ENCODE measurements around the gene MUC4.
"Not testable (repeated sequence)": the region's sequence is repeated elsewhere in the genome, so short reads cannot be mapped to it uniquely, and the experiment has no call there.

Gene MUC4

GRCh38 chr3:195732940-195733339 lies 78.8 kb downstream of the MUC4 start:
- no peak overlapping the region for H3K4me3 ChIP-seq
- no peak overlapping the region for H3K27ac ChIP-seq
- no peak for TF ChIP-seq CTCF (IDR thresholded peaks at IDR 0.05)
- DNase-seq (ENCODE audit: low spot score) = no peak

GRCh38 chr3:195731356-195731905 lies 80.3 kb downstream of the MUC4 start:
- no peak for DNase-seq (ENCODE audit: low spot score)
- Histone ChIP-seq H3K27ac (no peak overlapping the region), H3K4me3 (no peak overlapping the region)
- no peak for TF ChIP-seq CTCF (IDR thresholded peaks at IDR 0.05)

- TF ChIP-seq CTCF (IDR thresholded peaks at IDR 0.05) = no peak
- Histone ChIP-seq H3K27ac (no peak overlapping the region), H3K4me3 (no peak overlapping the region)
- DNase-seq (ENCODE audit: low spot score) = no peak
These were observed 82.1 kb downstream of the MUC4 start for GRCh38 chr3:195729476-195730251.

GRCh38 chr3:195728789-195729188 lies 82.9 kb downstream of the MUC4 start:
- DNase-seq (ENCODE audit: low spot score); H3K4me3 ChIP-seq; H3K27ac ChIP-seq: not testable (repeated sequence)

GRCh38 chr3:195727606-195728195 lies 84.0 kb downstream of the MUC4 start:
- TF ChIP-seq CTCF (IDR thresholded peaks at IDR 0.05) = no peak
- H3K4me3 ChIP-seq = no peak overlapping the region
- no peak overlapping the region for H3K27ac ChIP-seq
- no peak for DNase-seq (ENCODE audit: low spot score)

- H3K4me3 ChIP-seq; DNase-seq (ENCODE audit: low spot score); H3K27ac ChIP-seq: not testable (repeated sequence)
These were observed 85.6 kb downstream of the MUC4 start for GRCh38 chr3:195725916-195726740.

GRCh38 chr3:195724363-195724762 lies 87.4 kb downstream of the MUC4 start:
- not testable (repeated sequence) for H3K27ac ChIP-seq; DNase-seq (ENCODE audit: low spot score); H3K4me3 ChIP-seq

- H3K4me3 ChIP-seq; DNase-seq (ENCODE audit: low spot score); H3K27ac ChIP-seq: not testable (repeated sequence)
These were observed 88.8 kb downstream of the MUC4 start for GRCh38 chr3:195722996-195723345.

- not testable (repeated sequence) for H3K27ac ChIP-seq; DNase-seq (ENCODE audit: low spot score); H3K4me3 ChIP-seq
These were observed 89.4 kb downstream of the MUC4 start for GRCh38 chr3:195722139-195722995.

GRCh38 chr3:195720831-195721506 lies 90.8 kb downstream of the MUC4 start, which contains the start of gene MUC20:
MUC20 (plus strand) TSS chr3:195720978; CDS start chr3:195721008, 30 bp downstream.
- not testable (repeated sequence) for DNase-seq (ENCODE audit: low spot score)

GRCh38 chr3:195719514-195720254 lies 92.0 kb downstream of the MUC4 start:
- H3K27ac ChIP-seq; DNase-seq (ENCODE audit: low spot score): not testable (repeated sequence)

More at GRCh38 chr3:195720831-195721506, 90.8 kb downstream of the MUC4 start, which contains the start of gene MUC20:
- not testable (repeated sequence) for H3K27ac ChIP-seq, H3K4me3 ChIP-seq

More at GRCh38 chr3:195719514-195720254, 92.0 kb downstream of the MUC4 start:
- not testable (repeated sequence) for H3K4me3 ChIP-seq

Data from coronary artery (tissue), 2 donors.